HG03060 (cell line): Measurements from ENCODE around the gene GABARAPL1.
"Not testable (repeated sequence)": the region's sequence is repeated elsewhere in the genome, so short reads cannot be mapped to it uniquely, and the experiment has no call there.

Source experiments
- ATAC-seq: cut with Tn5 transposase; IDR thresholded peaks from one replicate; pipeline ENCODE4 v1.9.1; 2021; ENCODE audit warnings: low read depth, moderate number of reproducible peaks; ENCODE audit not compliant: unreplicated experiment

GABARAPL1 gene

DNA sequence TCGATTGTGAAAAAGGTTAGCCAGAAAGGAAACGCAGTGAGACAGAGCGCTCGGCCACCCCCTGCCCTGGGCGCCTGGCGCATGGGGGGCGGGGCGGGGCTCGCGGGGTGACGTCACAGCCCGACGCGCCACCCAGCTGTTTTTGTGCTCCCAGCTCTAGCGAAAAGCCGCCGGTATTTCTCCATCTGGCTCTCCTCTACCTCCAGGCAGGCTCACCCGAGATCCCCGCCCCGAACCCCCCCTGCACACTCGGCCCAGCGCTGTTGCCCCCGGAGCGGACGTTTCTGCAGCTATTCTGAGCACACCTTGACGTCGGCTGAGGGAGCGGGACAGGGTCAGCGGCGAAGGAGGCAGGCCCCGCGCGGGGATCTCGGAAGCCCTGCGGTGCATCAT is at the start of gene GABARAPL1:
GABARAPL1 (plus strand) TSS at position 139 of the 393 bp plus-strand sequence; CDS start at position 392, 253 bp downstream.
- ATAC-seq = no peak

DNA sequence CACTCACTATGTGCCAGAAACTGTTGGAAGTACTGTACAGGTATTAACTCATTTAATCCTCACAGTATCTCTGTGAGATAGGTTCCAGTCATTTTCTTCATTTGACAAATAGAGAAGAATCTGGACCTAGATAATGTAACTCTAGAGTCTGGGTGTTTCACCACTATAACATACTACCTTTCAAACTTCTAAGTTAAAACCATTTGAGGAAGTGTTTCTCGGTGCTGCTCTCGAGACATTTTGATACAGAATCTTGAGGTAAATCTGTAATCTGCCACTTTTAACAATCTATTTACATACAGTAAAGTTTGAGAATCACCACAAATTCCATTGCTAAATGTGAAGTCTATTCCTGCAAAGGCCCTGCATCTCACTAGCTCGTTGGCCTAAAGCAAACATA is 49.6 kb upstream of the GABARAPL1 start:
- ATAC-seq = no peak

DNA sequence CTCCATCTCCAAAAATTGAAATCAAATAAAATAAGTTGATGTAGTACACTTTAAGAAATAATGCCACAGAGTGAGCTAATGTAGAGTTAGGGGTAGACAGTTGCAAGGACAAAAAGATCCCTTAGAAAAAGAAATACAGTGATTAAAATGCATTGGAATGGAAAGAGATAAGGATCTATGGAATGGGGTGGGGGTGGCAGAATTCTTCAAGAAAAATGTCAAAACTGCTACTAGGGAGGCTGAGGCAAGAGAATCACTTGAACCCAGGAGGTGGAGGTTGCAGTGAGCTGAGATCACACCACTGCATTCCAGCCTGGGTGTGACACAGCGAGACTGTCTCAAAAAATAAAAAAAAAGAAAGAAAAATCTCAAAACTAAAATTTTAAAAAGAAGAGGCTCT is 47.3 kb upstream of the GABARAPL1 start:
- ATAC-seq = no peak

DNA sequence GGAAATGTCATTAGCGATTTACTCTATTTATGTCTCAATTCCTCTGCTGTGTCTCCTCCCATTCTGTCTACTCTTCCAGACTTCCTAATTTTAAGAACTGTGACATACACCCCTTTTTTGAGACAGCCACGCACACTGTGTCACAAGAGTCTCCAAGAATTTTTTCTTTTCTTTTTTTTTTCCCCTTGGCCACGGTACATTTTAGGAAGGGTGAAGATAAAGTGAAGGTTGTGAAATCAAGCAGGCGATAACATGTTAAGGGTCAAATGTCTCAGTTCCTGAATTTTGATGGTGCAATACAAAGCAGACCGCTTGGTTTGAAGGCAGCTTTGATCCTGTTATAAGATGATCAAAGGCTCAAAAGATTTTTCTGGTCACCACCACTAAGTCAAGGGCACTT is 45.1 kb upstream of the GABARAPL1 start:
- no peak for ATAC-seq

DNA sequence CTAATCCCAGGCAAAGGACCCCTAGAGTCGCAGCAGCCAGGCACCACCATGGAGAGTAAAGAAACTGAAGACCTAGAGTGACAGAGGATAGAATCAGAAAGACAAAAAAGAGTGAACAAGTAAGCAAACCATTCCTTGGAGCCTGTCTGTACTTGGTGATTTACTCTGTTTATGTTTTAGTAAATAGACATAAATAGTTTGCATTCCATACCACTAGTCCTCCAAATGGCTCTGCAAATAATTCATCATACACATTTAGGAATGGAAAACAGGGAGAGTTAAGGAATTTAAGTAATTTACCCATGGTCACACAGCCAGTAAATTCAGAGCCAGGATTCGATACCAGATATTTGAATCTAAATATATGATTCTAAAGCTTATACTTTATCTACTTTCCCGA is 43.6 kb upstream of the GABARAPL1 start:
- ATAC-seq = no peak

DNA sequence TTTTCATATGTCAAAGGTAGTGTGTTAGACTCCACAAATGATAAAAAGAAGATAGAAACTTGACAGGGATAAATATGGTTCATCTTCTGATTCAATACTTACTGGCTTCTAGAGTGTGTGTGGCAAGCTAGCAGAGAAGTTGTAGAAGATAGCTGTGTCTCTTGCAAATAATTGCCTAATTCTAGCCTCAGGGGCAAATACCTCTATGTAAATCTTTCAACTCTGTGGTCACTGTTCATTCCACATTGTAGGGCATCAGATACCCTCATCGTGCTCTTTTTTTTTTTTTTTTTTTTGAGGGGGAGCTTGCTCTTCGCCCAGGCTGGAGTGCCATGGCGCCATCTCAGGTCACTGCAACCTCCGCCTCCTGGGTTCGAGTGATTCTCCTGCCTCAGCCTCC is 42.5 kb upstream of the GABARAPL1 start:
- ATAC-seq = no peak

DNA sequence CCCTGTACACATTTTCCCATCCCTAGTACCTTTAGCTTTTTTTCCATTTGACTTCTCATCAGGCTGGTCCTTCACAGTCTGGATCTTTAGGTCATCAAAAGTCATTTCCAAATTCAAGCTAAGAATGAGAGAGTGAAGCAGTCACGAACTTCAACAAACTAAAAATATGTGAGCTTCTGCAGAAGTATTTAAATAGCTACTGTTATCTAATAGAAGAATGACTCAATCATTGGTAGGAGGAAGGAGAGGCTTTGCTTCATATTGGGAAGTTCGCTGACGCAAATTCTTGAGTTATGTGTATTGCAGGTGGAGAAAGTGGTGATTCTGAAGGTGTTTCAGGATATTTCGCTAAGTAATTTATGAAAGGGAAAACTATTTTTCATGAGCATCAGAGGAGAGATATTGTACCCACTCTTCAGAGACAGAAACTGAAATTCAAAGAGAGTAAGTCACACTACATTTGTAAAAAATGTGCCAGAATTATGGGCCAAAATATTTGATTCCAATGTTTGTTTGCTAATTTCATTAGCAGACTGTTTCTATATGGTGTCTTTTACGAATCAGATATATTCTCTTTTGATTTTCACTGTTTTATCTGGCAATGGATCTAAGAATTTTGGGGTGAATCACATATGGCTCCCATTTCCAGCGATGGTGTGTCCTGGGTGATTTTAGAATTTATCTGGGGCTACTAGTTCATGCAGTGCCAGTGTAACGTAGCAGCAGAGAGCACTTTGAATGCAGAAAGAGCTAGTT is 40.5 kb upstream of the GABARAPL1 start, which contains the start of gene OLR1:
OLR1 (minus strand) TSS at position 160 of the 756 bp plus-strand sequence; CDS start at position 105, 55 bp downstream.
- ATAC-seq = no peak

DNA sequence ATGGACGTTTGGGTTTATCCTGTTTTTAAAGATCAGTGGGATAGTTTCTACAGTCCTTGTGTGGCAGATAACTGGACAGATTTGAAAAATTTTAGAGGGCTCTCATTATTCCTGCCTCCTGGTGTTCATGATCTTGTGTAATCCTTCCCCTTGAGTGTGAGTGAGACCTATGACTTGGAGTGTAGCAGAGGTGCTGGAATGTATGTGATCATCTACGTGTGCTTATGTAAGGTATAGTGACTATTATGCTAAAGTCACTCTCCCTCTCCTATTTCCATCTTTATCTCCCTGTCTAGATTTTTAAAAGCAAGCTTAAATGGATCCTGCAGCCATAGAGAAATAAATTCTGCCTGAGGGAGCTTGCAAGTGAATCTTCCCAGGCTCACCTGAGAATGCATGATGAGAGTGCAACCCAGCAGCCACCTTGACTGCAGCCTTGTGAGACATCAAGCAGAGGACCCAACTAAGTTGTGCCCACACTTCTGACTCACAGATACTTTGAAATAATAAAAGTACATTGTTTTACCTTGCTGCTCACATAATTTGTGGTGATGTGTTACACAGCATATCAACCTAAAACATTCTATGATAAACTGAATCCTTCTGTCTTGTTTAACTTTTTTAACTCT is 37.6 kb upstream of the GABARAPL1 start:
- ATAC-seq = no peak

DNA sequence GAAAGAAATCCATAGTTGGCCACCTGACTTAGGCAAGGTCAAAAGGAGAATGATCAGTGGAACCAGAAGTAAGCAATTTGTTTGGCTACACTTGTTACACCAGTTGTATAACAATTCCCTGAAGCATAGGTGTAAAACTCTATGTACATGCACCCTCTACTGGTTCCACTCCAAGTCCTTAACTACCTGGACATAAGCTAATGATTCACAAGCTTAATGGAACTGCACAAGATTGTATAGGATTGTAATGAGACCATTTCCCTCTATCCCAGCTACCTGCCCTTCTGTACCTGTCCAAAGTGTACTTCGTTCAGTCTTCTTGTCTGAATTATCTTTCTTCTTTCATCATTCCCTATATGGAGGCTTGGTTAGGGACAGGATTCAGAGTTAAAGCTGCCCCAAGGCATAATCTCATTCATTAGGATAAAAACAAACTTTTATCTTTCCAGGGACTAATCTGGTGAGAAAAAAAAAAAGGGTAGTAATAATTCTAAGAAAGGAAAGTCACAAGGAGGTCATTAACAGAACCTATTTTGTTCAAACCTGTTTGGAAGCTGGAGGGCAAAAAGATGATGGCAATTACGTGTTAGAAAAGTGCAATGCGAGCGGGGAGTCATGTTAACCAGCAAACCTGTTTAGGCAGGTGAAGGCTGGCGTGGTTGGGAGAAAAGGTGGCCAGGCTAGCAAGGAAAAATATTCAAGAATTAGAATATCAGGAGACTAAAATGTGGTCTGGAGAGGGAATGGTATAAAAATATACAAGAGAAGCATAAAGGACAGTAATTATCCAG is 36.6 kb upstream of the GABARAPL1 start:
- no peak for ATAC-seq

DNA sequence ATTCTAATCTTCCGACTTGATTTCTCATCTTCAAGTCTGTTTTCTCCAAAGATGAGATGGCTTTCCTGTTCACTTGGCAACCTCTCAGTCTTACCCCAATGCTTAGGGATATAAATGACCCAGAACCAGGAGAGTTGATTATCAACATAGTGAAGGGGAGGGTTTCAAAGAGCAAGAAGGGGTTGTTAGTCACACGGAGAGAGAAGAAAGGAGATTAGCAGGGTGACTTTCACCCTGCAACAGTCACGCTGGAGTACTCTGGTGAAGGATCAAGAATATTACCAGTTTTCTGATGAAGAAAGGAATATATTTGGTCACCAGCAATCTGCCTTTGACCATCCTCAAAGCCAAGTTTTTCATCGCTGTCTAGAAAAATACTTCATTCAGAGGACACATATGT is 33.9 kb upstream of the GABARAPL1 start, which contains the start of gene TMEM52B:
TMEM52B (plus strand) TSS at position 212 of the 400 bp plus-strand sequence. CDS start 543 bp downstream, outside the sequence.
- ATAC-seq = no peak

DNA sequence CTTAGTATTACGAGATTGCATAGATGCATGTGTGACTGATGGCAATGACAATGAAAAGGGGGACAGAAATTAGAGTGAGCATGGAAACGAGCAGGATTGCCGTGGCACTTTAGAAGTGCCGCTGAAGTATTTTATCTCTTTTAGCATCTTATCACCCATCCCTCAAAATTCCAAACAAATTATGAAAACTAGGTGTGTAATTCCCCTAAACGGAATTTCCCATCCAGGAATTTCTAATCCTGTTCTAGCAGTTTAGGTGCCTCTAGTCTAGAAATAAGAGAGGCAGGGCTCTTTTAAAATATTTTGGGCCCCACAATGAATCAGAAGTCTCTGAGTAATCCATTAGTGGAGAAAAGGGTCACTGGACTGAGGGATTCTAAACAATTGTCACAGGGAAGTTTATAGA is 32.9 kb upstream of the GABARAPL1 start:
- no peak for ATAC-seq

DNA sequence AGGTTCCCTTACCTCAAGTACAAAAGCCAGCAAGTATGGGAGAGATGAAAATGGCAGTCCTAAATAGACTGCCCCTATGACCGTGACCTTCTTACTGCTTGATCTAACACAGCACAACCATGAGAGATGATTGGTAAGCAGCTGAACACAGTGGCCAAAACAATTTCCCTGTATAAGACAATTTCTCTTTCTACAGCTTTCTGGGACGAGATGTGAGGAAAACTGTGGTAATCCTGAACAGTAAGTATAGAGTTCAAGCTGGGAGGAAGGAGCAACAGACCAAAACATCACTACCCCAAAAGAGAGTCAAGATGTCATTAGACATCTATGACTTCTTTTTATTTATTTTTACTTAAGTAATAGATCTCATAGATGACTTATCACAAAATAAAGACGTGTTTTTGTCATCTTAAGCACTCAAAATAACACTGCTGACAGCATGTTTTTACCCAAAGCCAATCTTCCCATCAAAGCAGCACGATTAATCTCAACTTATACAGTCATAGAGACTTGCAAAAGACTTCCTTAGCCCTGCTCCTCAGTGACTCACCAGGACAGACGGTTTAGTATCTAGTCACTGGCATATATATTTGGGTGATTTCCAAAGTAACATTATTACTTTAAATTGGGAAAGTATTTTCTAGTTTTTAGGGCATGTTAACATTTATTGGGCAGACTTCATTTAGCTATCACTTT is 30.2 kb upstream of the GABARAPL1 start:
- no peak for ATAC-seq

DNA sequence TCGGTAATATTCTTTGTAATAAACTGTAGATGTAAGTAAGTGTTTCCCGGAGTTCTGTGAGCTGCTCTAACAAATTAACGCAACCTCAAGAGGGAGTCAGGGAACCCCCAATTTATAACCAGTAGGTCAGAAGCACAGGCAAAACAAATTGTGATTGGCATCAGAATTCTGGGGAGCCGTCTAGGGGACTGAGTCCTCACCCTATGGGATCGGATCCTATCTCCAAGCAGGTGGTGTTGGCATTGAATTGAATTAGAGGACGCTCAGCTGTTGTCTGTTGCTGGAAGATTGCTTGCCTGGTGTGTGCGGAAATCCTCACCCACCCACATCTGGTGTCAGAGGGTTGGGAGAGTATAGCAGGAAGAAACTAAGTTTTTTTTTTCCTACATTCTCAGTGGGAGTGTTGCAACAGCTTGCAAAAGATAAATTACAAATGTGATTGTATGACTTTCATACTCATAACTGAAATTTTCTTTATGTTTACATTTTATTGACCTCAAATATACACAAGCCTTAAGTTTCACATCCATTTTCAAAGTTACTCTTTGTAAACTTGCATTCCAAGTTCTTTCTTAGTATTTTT is 28.3 kb upstream of the GABARAPL1 start:
- ATAC-seq = no peak

DNA sequence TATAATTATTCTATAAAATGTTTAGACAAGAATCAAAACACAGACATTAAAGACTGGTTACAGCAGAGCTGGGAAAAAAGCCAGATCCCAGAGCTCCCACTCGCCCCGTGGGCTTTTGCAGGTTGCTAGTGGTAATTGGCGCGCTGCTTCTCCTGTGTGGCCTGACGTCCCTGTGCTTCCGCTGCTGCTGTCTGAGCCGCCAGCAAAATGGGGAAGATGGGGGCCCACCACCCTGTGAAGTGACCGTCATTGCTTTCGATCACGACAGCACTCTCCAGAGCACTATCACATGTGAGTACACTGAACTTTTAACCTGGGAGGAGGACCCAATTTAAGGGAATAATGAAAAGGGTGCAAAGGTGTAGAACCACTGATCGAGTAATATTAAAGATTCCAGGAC is 26.4 kb upstream of the GABARAPL1 start:
- no peak for ATAC-seq

DNA sequence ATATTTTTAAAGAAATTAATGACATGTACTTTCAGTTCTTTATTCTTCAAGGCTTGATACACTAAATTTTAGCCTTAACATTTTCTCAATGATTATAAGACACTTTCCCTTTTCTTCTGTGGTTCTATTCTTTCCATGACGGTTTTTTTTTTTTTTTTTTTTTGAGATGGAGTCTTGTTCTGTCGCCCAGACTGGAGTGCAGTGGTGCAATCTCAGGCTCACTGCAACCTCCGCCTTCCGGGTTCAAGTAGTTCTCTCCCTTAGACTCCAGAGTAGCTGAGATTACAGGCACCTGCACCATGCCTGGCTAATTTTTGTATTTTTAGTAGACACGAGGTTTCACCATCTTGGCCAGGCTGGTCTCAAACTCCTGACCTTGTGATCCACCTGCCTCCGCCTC is 25.7 kb upstream of the GABARAPL1 start:
- ATAC-seq = not testable (repeated sequence)

DNA sequence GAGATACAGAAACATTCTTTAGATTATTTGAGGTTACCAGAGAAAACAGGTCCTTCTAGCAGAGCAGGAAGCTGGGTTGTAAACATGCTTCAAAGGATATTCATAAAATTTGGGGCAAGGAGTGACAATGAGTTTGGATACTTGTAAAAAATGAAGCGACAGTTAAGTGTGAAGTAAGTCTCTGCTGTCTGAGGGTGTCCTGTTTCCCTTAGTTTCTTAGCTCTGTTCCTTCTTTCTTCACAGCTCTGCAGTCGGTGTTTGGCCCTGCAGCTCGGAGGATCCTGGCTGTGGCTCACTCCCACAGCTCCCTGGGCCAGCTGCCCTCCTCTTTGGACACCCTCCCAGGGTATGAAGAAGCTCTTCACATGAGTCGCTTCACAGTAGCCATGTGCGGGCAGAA is 23.0 kb upstream of the GABARAPL1 start:
- no peak for ATAC-seq

DNA sequence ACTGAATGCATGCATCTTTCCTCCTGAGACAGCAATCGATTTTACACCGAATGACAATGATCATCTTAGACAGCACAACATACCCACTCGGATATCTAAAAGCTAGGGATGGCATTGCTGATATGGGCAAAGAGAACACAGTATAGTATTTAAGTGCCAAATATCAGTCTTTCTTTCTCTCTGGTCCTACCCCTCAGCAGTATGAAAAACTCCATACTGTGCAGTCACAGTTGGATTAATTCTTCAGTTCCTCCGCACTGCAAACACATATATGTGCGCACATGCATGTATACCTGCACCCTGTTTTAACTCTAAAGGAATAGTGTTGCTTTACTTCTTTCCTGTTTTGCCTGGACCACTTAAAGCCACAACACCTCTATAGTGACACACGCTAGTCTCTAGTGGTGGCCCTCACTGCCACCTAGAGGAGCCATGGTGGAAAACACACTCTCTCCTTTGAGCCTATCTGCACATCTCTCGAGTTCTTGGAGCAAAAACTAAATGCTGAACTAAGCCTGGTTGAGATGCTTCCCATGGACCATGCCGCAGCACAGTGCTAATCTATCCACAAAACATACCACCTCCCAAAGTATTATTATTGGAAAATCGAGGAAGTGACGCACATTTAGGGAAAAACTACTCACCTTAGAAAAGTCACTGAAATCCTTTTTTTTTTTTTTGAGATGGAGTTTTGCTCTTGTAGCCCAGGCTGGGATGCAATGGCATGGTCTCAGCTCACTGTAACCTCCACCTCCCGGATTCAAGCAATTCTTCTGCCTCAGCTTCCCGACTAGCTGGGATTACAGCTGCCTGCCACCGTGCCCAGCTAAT is 21.9 kb upstream of the GABARAPL1 start:
- no peak for ATAC-seq

DNA sequence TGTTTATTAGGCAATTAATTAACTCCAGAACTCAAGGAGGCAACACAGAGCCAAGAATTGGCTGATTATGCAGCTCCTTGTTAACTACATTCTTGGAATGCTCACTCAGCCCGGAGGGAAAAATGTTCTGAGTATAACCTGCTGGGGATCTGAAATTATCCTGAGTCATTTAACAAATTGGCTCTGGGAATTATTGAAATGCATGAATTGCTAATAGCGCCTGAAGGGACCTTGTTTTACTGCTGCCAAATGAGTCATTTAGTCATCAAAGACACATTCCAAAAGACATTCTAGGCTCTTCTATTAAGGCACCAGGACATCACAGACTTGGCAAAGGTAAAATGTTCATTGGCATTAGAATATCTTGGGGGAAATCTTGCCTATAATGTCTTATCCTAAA is 20.8 kb upstream of the GABARAPL1 start:
- no peak for ATAC-seq

DNA sequence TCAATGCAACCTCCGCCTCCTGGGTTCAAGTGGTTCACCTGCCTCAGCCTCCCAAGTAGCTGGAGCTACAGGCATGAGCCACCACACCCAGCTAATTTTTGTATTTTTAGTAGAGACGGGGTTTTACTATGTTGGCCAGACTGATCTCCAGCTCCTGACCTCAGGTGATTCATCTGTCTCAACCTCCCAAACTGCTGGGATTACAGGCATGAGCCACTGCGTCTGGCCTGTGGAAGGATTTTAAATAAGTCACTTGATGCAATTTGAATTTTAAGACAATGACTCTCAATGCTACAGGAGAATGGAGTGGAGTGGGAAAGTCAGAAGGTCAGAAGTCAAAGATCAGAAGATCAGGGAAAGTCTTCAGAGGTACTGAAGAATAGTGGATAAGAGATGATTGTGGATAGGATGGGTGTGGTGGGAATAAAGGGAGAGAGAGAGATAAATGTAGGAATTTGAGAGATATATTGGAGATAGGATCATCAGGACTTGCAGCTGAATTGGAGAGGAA is 18.5 kb upstream of the GABARAPL1 start:
- ATAC-seq = no peak
